Measurements from ENCODE around the gene CAMTA1. TPM values are rescaled to one million over a fixed set of nuclear protein-coding genes. Genes with fewer than 3 reads are reported as not detected.

The CAMTA1 gene
- total RNA-seq, 1 donor from 2014 or later, result 47.9 TPM

DNA sequence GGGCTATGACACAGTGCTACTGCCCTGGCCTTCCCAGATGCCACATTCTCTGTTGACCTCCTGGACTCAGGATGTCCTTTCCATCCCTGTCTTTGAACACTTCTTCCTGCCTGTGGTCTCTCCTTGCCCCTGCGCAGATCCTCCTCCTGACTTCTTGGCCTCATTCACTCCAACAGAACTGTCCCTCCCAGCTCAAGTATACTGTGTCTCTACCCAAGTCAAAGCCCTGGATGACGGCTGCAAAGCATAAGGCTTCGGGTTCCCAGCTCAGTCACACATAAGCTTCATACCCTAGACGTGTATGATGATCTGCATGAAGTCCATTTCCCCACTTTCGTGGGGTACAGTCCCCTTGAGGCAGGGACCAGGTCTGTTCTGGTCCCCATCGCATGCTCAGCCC is 657.7 kb downstream of the CAMTA1 start:
- H3K4me1 ChIP-seq, result no peaks in the 10 kb centered on the region
- H3K9me3 ChIP-seq, result no peaks in the 10 kb centered on the region
- no peak overlapping the region for H3K27ac ChIP-seq
- no peak for TF ChIP-seq CTCF (IDR thresholded peaks at IDR 0.05)
- H3K36me3 ChIP-seq, result no peaks in the 10 kb centered on the region
- DNase-seq, result no peak
- no peak for ATAC-seq
- no peaks in the 10 kb centered on the region for H3K27me3 ChIP-seq (ENCODE audit: low read depth)
- intact Hi-C loops (cut with DNase I), result no loop called here
- no peak overlapping the region for H3K4me3 ChIP-seq

DNA sequence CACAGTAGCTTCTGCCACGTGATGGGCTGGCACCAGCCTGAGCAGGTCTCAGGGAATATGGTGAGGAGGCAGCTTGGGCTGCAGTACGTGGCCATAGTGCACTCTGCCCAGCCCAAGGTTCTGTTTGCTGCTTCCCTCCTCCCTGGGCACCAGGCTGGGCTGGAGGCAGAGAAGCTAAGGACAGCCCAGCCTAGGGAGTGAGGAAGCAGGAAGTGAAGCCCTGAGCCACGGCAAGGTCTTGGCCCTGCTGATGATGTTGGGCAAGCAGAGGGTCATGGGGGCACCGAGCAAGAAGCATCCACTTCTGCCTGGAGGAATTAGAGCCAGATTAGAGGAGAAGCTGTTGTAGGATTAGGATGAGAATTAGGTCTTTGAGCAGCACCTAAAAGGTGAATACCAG is 659.1 kb downstream of the CAMTA1 start:
- DNase-seq, result no peak
- Histone ChIP-seq H3K9me3 (no peaks in the 10 kb centered on the region), H3K4me3 (no peak overlapping the region), H3K36me3 (no peaks in the 10 kb centered on the region), H3K4me1 (no peaks in the 10 kb centered on the region), H3K27me3 (ENCODE audit: low read depth) (no peaks in the 10 kb centered on the region), H3K27ac (no peak overlapping the region)
- no peak for TF ChIP-seq CTCF (IDR thresholded peaks at IDR 0.05)
- ATAC-seq, result no peak
- intact Hi-C loops (cut with DNase I), result no loop called here

- TF ChIP-seq CTCF (IDR thresholded peaks at IDR 0.05), result no peak
- peak; percentile 41 to 51 for ATAC-seq
Measured at GRCh38 chr1:7447093-7447492, 661.8 kb downstream of the CAMTA1 start.

DNA sequence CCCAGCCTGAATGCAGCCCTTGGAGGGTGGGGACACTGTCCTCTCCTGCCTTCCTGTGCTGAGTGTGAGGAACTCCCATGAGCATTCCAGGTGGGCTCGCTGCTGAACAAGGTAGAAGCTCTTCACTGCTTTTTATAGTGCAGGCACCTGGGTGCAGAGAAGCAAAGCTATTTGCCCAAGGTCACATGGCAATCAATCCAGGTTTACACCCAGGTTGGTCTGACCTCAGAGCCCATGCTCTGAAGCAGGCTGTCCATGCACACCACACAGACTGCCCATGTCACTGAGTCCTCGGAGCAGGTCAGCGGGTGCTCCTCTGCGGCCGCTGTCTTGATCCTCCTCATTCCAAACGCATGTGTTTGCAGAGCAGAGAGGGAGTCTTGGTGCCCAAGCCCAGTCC is 662.5 kb downstream of the CAMTA1 start:
- Histone ChIP-seq H3K9me3 (no peaks in the 10 kb centered on the region), H3K27ac (no peak overlapping the region), H3K36me3 (no peaks in the 10 kb centered on the region), H3K4me1 (no peaks in the 10 kb centered on the region), H3K27me3 (ENCODE audit: low read depth) (no peaks in the 10 kb centered on the region), H3K4me3 (no peak overlapping the region)
- ATAC-seq (no peak), DNase-seq (no peak)
- intact Hi-C loops (cut with DNase I), result no loop called here
- no peak for TF ChIP-seq CTCF (IDR thresholded peaks at IDR 0.05)

More at GRCh38 chr1:7447093-7447492, 661.8 kb downstream of the CAMTA1 start:
- H3K9me3 ChIP-seq, result no peaks in the 10 kb centered on the region
- DNase-seq, result no peak
- no peaks in the 10 kb centered on the region for H3K36me3 ChIP-seq
- H3K4me1 ChIP-seq, result no peaks in the 10 kb centered on the region
- intact Hi-C loops (cut with DNase I), result no loop called here
- H3K27ac ChIP-seq, result no peak overlapping the region
- no peaks in the 10 kb centered on the region for H3K27me3 ChIP-seq (ENCODE audit: low read depth)
- H3K4me3 ChIP-seq, result no peak overlapping the region

DNA sequence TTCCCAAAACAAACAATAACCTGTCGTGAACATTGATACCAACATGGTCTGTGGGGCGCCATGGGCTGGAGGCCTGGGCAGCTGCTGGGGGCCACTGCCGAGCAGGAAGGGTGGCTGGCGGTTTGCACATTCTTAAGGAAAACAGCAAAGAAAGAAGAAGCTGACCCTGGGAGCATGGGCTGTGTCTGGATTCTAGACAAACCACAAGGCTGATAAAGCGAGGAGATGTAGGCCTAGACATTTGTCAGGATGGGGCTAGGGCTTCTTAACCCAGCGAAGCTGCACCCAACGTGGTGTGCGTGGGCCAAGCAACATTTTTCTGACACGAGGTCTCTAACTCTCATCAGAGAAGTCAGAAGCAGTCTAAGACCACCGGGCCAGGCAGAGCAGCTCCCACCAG is 663.7 kb downstream of the CAMTA1 start:
- Histone ChIP-seq H3K4me3 (no peak overlapping the region), H3K4me1 (no peaks in the 10 kb centered on the region), H3K27me3 (ENCODE audit: low read depth) (no peaks in the 10 kb centered on the region), H3K36me3 (no peaks in the 10 kb centered on the region), H3K27ac (no peak overlapping the region), H3K9me3 (no peaks in the 10 kb centered on the region)
- no peak for DNase-seq
- intact Hi-C loops (cut with DNase I), result no loop called here
- no peak for ATAC-seq
- TF ChIP-seq CTCF (IDR thresholded peaks at IDR 0.05), result no peak

- intact Hi-C loops (cut with DNase I), result no loop called here
- no peak overlapping the region for H3K4me3 ChIP-seq
- H3K9me3 ChIP-seq, result no peaks in the 10 kb centered on the region
- H3K36me3 ChIP-seq, result no peaks in the 10 kb centered on the region
- H3K4me1 ChIP-seq, result peaks cover 8% of the 10 kb centered on the region
- TF ChIP-seq CTCF (IDR thresholded peaks at IDR 0.05), result no peak
- ATAC-seq, result no peak
- DNase-seq, result no peak
- H3K27me3 ChIP-seq (ENCODE audit: low read depth), result no peaks in the 10 kb centered on the region
- H3K27ac ChIP-seq, result no peak overlapping the region
Measured at GRCh38 chr1:7449750-7450149, 664.5 kb downstream of the CAMTA1 start.

Data from lower lobe of right lung (tissue), 2 donors.